ENCODE measurements around the gene IQUB.

The IQUB gene

GRCh38 chr7:123558289-123558874, 24.0 kb upstream of the IQUB start:
- Histone ChIP-seq H3K4me2 (ENCODE audit: insufficient read depth, low read length) (peak overlapping the region; percentile 69), H3K27ac (ENCODE audit: low read length) (peak overlapping the region; percentile 82), H2AFZ (ENCODE audit: low read depth, low read length) (peak overlapping the region; percentile 80), H3K4me3 (ENCODE audit: low read depth in 1 of 2, low read length in 2 of 2) (peak overlapping the region; percentile 25 to 63; a peak in 3 of 4 replicates), H3K9me3 (ENCODE audit: insufficient read depth, low read length, severe bottlenecking) (no peaks in the 10 kb centered on the region), H3K79me2 (ENCODE audit: insufficient read depth, low read length) (peaks cover 37% of the 10 kb centered on the region), H3K9ac (ENCODE audit: low read depth, low read length) (peak overlapping the region; percentile 60), H3K4me1 (ENCODE audit: insufficient read depth, low read length) (peaks cover 58% of the 10 kb centered on the region), H4K20me1 (ENCODE audit: insufficient read depth, low read length) (0 out of 2 replicates have a peak, but pooled peaks cover 2% of the 10 kb centered on the region), H3K27me3 (ENCODE audit: insufficient read depth, low read length, poor library complexity) (no peaks in the 10 kb centered on the region), H3K36me3 (ENCODE audit: insufficient read depth, low read length) (peaks cover 15% of the 10 kb centered on the region)
- TF ChIP-seq EZH2 (IDR thresholded peaks at IDR 0.05; ENCODE audit: borderline replicate concordance, low read depth, low read length, severe bottlenecking) (no peak), CTCF (IDR thresholded peaks at IDR 0.05; ENCODE audit: borderline replicate concordance, extremely low read depth, low read length, poor library complexity, severe bottlenecking) (no peak)
- ATAC-seq (ENCODE audit: insufficient read depth, low read depth) = no peak
- DNase-seq = no peak

GRCh38 chr7:123557398-123558288, 23.2 kb upstream of the IQUB start, which contains the start of gene NDUFA5:
NDUFA5 (minus strand) TSS chr7:123557818; CDS start chr7:123557795, 23 bp downstream.
- H3K36me3 ChIP-seq (ENCODE audit: insufficient read depth, low read length) = peaks cover 22% of the 10 kb centered on the region
- no peak for TF ChIP-seq EZH2 (IDR thresholded peaks at IDR 0.05; ENCODE audit: borderline replicate concordance, low read depth, low read length, severe bottlenecking)
- TF ChIP-seq CTCF (IDR thresholded peaks at IDR 0.05; ENCODE audit: borderline replicate concordance, extremely low read depth, low read length, poor library complexity, severe bottlenecking) = no peak

GRCh38 chr7:123557016-123557397, 22.6 kb upstream of the IQUB start:
- Histone ChIP-seq H3K27me3 (ENCODE audit: insufficient read depth, low read length, poor library complexity) (no peaks in the 10 kb centered on the region), H3K4me1 (ENCODE audit: insufficient read depth, low read length) (peaks cover 45% of the 10 kb centered on the region), H3K4me3 (ENCODE audit: low read depth in 1 of 2, low read length in 2 of 2) (peak overlapping the region; percentile 35 to 63), H3K79me2 (ENCODE audit: insufficient read depth, low read length) (peaks cover 48% of the 10 kb centered on the region), H4K20me1 (ENCODE audit: insufficient read depth, low read length) (peaks cover 10% of the 10 kb centered on the region; the same call in 1 of the 2 replicates), H2AFZ (ENCODE audit: low read depth, low read length) (peak overlapping the region; percentile 71), H3K36me3 (ENCODE audit: insufficient read depth, low read length) (peaks cover 24% of the 10 kb centered on the region), H3K27ac (ENCODE audit: low read length) (peak overlapping the region; percentile 75), H3K9me3 (ENCODE audit: insufficient read depth, low read length, severe bottlenecking) (no peaks in the 10 kb centered on the region), H3K9ac (ENCODE audit: low read depth, low read length) (peak overlapping the region; percentile 60), H3K4me2 (ENCODE audit: insufficient read depth, low read length) (peak overlapping the region; percentile 90)
- ATAC-seq (ENCODE audit: insufficient read depth, low read depth) (0 out of 3 replicates have a peak, but pooled peaks have one; percentile 1), DNase-seq (no peak)
- TF ChIP-seq EZH2 (IDR thresholded peaks at IDR 0.05; ENCODE audit: borderline replicate concordance, low read depth, low read length, severe bottlenecking) (no peak), CTCF (IDR thresholded peaks at IDR 0.05; ENCODE audit: borderline replicate concordance, extremely low read depth, low read length, poor library complexity, severe bottlenecking) (no peak)

More at GRCh38 chr7:123557398-123558288, 23.2 kb upstream of the IQUB start, which contains the start of gene NDUFA5:
- Histone ChIP-seq H3K4me2 (ENCODE audit: insufficient read depth, low read length) (peak within 1 kb of the TSS; percentile 90), H3K27me3 (ENCODE audit: insufficient read depth, low read length, poor library complexity) (no peaks in the 10 kb centered on the region), H3K9me3 (ENCODE audit: insufficient read depth, low read length, severe bottlenecking) (no peaks in the 10 kb centered on the region), H4K20me1 (ENCODE audit: insufficient read depth, low read length) (peaks cover 9% of the 10 kb centered on the region; the same call in 1 of the 2 replicates), H3K4me3 (ENCODE audit: low read depth in 1 of 2, low read length in 2 of 2) (peak within 1 kb of the TSS; percentile 35 to 63), H2AFZ (ENCODE audit: low read depth, low read length) (peak within 1 kb of the TSS; percentile 80), H3K9ac (ENCODE audit: low read depth, low read length) (peak within 1 kb of the TSS; percentile 60), H3K4me1 (ENCODE audit: insufficient read depth, low read length) (peaks cover 51% of the 10 kb centered on the region), H3K27ac (ENCODE audit: low read length) (peak within 1 kb of the TSS; percentile 82), H3K79me2 (ENCODE audit: insufficient read depth, low read length) (peaks cover 44% of the 10 kb centered on the region)
- DNase-seq (peak; percentile 98), ATAC-seq (ENCODE audit: insufficient read depth, low read depth) (peak; percentile 85)
